NCI-H1694 (cell line): ENCODE measurements around the gene SOBP.
"Not testable (repeated sequence)": the region's sequence is repeated elsewhere in the genome, so short reads cannot be mapped to it uniquely, and the experiment has no call there.

Source experiments
- DNase-seq: peaks from one replicate; lab custom pipeline; 2025; lab: John Stamatoyannopoulos, UW

Gene SOBP

GRCh38 chr6:107550906-107551305 is 61.0 kb downstream of the SOBP start:
- no peak for DNase-seq

- not testable (repeated sequence) for DNase-seq
These were observed 63.2 kb downstream of the SOBP start for GRCh38 chr6:107553121-107553520.

- DNase-seq = no peak
These were observed 64.4 kb downstream of the SOBP start for GRCh38 chr6:107554326-107554725.

GRCh38 chr6:107554918-107555317 is 65.0 kb downstream of the SOBP start:
- DNase-seq = no peak

- no peak for DNase-seq
These were observed 65.5 kb downstream of the SOBP start for GRCh38 chr6:107555449-107555848.

GRCh38 chr6:107556082-107556481 is 66.2 kb downstream of the SOBP start:
- DNase-seq = no peak

- no peak for DNase-seq
These were observed 67.8 kb downstream of the SOBP start for GRCh38 chr6:107557698-107558097.

- DNase-seq = no peak
These were observed 70.7 kb downstream of the SOBP start for GRCh38 chr6:107560657-107561056.

GRCh38 chr6:107561306-107561705 is 71.4 kb downstream of the SOBP start:
- DNase-seq = no peak

GRCh38 chr6:107563694-107564588 is 74.0 kb downstream of the SOBP start:
- no peak for DNase-seq

GRCh38 chr6:107564589-107564951 is 74.7 kb downstream of the SOBP start:
- no peak for DNase-seq

GRCh38 chr6:107565165-107565723 is 75.3 kb downstream of the SOBP start:
- no peak for DNase-seq

GRCh38 chr6:107567643-107568042 is 77.7 kb downstream of the SOBP start:
- DNase-seq = no peak

- DNase-seq = no peak
These were observed 79.6 kb downstream of the SOBP start for GRCh38 chr6:107569473-107569872.

GRCh38 chr6:107571354-107571753 is 81.4 kb downstream of the SOBP start:
- no peak for DNase-seq

- DNase-seq = no peak
These were observed 83.0 kb downstream of the SOBP start for GRCh38 chr6:107572886-107573285.

GRCh38 chr6:107574856-107575255 is 84.9 kb downstream of the SOBP start:
- DNase-seq = no peak

GRCh38 chr6:107576852-107577251 is 86.9 kb downstream of the SOBP start:
- no peak for DNase-seq

- no peak for DNase-seq
These were observed 88.9 kb downstream of the SOBP start for GRCh38 chr6:107578642-107579341.

GRCh38 chr6:107579456-107580056 is 89.6 kb downstream of the SOBP start:
- no peak for DNase-seq

- DNase-seq = no peak
These were observed 92.2 kb downstream of the SOBP start for GRCh38 chr6:107582086-107582485.

- DNase-seq = no peak
These were observed 94.8 kb downstream of the SOBP start for GRCh38 chr6:107584726-107585125.
